ENCODE results near the gene HSPG2. TPM values are rescaled to one million over a fixed set of nuclear protein-coding genes. Genes with fewer than 3 reads are reported as not detected.

Gene HSPG2
- total and polyA plus RNA-seq, 2 of the 13 experiments (the other 11 are each of a cell fraction or from before 2014, with no cell fraction given): 9.1 to 13.1 TPM

- no peaks in the 10 kb centered on the region for H3K9me3 ChIP-seq (ENCODE audit: low read length)
- intact Hi-C loops (cut with micrococcal nuclease; ENCODE audit: unreplicated experiment): no loop called here
- H3K27me3 ChIP-seq (ENCODE audit: control insufficient read depth in 1 of 2, insufficient read depth in 2 of 2, low read length in 2 of 2): peaks cover 3 to 14% of the 10 kb centered on the region in 2 experiments; a peak in 4 of 5 replicates
- 5% methylated on average over 8 of the region's 9 CpGs for WGBS (ENCODE audit: low lambda C conversion rate)
- POLR2A ChIA-PET: interaction anchor here (0.7 to 10.7 kb wide), 3 partner anchors 8 to 28 kb away, joined by 3 to 105 read pairs (median 4); no protein-coding TSS in a partner anchor
- peak overlapping the region; percentile 71 for H3K4me2 ChIP-seq (ENCODE audit: low read depth, low read length)
- peak overlapping the region in 1 of 3 experiments; percentile 51; a peak in 1 of 6 replicates for H3K4me3 ChIP-seq (replicated peaks in 1 of 3; ENCODE audit: insufficient read depth in 1 of 3, low read depth in 2 of 3, low read length in 3 of 3)
- no peak overlapping the region for H3K9ac ChIP-seq (ENCODE audit: insufficient read depth, low read depth, low read length)
- H2AFZ ChIP-seq (ENCODE audit: low read length): no peak overlapping the region
- no peaks in the 10 kb centered on the region for H4K20me1 ChIP-seq (ENCODE audit: insufficient read depth, low read length)
- in situ Hi-C loops (cut with HindIII; ENCODE audit: extremely low pct_ligation_motif_present, low pct_unique_long_range_greater_than_20kb): no loop called here
- no peaks in the 10 kb centered on the region; a peak in 1 of 5 replicates for H3K36me3 ChIP-seq (replicated peaks in 1 of 2; ENCODE audit: control insufficient read depth in 1 of 2, insufficient read depth in 2 of 2, low read length in 2 of 2)
- no peak overlapping the region for H3K27ac ChIP-seq (ENCODE audit: extremely low read length, insufficient read depth, low read length)
- FAIRE-seq (peak; percentile 87), ATAC-seq (peak; percentile 13), DNase-seq (ENCODE audit: low spot score) (peak; percentile 83)
- H3K4me1 ChIP-seq (ENCODE audit: insufficient read depth, low read length): peaks cover 87% of the 10 kb centered on the region
- H3K79me2 ChIP-seq (ENCODE audit: insufficient read depth, low read length): peaks cover 17% of the 10 kb centered on the region
- CTCF ChIA-PET (ENCODE audit: low intra/inter-chr PET ratio, low total read pairs): no interaction called here
- no TSS peak for BruUV-seq (replicated peaks)
- TF ChIP-seq ZNF414 (CRISPR knock-in tag; IDR thresholded peaks at IDR 0.05) (no peak), MXD1 (CRISPR knock-in tag; IDR thresholded peaks at IDR 0.05) (no peak), TAF1 (CRISPR knock-in tag; IDR thresholded peaks at IDR 0.05) (0 out of 2 replicates have a peak, but pooled peaks have one; percentile 12), RFXANK (CRISPR knock-in tag; IDR thresholded peaks at IDR 0.05) (no peak), PITX1 (CRISPR knock-in tag; IDR thresholded peaks at IDR 0.05) (peak; percentile 43; the same call in 1 of the 2 replicates), ZBTB7B (CRISPR knock-in tag; IDR thresholded peaks at IDR 0.05) (no peak), POGK (CRISPR knock-in tag; conservative IDR thresholded peaks at IDR 0.05) (no peak), NFIC (IDR thresholded peaks at IDR 0.05; ENCODE audit: low read length) (peak; percentile 68; the same call in 1 of the 2 replicates), ZFX (CRISPR knock-in tag; IDR thresholded peaks at IDR 0.05; ENCODE audit: low read depth) (peak; percentile 55; the same call in 1 of the 2 replicates), ZNF546 (CRISPR knock-in tag; conservative IDR thresholded peaks at IDR 0.05) (no peak), PATZ1 (CRISPR knock-in tag; IDR thresholded peaks at IDR 0.05) (0 out of 2 replicates have a peak, but pooled peaks have one; percentile 19), ZFP82 (CRISPR knock-in tag; IDR thresholded peaks at IDR 0.05; ENCODE audit: borderline replicate concordance) (no peak)
Observed at GRCh38 chr1:21939650-21940374, 2.7 kb upstream of the HSPG2 start.
